ENCODE results near the gene GLRX.

Gene GLRX

DNA sequence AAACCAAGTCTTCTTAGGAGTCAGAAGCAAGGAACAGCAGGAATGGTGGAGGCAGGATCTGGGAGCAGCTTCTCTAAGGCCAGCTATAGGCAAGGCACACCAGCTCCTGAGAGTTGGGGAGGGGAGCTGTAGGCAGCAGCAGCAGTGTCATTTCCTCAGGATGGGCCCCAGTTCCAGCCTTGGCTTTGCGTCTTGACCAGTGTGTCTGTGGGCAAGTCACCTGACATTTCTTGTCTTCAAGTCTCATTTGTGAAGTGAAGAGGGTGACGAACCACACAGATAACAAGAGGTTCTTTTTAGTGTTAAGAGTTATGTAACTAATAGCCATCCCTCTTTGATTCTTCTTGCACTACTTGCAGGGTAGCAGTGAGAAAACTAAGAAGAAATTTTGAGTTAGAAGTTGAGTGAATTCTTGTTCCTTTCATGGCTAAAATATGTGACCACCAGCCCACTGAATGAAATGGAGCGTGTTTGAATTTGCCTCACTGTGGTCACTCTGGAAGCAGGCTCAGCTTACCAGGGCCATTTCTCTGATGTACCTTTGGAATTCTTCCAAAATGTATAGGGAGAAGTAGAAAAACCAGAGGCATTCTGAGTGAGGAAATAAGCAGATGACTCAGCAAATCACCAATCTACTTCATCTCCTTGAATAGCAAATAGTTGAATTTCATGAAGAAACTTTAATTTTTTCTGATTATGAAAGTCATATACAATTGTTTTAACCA is 49.0 kb downstream of the GLRX start:
- DNase-seq: no peak

DNA sequence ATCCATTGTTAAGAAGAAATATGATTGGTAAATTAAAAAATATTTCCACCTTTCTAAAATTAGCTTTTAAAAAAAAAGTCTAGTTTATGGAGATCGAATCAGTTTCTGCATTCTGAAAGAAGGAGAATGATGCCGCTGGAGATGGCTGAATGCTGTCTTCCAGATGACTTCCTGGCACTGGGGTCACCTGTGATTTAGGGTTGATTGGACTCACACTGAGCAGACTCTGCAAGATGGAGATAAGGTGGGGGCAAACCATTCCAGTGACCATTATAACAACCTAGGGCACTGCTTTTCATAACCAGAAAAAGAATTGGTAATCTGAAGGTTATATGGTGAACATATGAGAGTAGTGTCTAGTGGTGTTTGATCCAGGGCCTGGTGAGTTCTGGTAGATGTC is 50.6 kb downstream of the GLRX start:
- no peak for DNase-seq

DNA sequence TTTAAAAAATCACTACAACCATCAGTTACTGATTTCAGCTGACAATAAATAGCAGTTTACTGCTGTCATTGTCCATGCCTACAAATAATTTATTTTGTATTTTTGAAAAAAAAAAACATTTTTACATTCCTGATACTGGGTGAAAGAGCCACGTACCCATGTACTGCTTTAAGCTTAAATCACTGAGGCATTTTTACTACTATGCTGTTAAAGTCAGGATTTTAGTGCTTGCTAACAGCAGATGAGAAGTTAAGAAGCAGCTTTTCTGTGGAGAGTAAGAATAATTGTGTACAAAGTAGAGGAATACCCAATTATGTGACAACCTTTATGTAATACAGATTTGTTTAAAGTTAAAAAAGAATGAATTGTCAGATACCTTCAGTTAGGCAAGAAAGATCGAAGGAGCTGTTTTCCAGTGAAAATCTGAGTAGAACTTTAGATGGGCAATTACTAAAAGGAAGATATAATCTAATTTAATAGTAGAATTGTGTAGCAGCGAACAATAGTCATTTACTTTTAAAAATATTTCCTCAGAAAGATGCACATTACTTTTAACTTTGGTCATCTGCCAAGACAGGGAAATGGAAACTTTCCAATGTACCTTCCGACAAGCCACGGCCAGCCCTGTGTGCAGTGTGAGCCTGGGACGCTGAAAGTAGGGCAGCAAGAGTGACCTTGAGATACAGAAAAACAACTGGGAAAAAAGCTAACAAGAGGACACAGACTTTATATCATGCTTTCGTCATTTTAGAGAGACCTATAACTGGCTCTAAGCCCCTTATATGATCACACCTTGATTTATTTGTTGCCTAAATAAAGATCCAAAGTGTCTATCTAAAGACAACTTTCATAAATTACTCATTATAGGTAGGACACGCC is 51.5 kb downstream of the GLRX start:
- no peak for DNase-seq

DNA sequence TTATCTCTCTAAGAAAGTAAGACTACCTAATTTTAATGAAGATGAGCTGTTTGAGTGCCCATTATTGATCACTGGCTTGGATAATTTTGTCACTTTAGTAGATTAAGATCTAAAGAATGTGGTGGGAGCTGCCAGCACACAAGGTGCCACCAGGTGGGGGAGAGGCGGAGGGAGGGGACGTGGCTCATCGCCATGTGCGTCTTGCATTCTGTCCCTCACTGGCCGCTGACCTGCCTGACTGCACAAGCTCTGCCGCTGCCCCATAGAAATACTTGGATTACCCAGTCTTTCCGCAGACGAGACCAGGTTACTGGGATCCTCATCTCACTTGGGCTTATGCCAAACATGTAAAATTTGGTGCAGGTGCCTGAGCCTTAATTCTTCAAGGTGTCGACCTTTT is 53.8 kb downstream of the GLRX start:
- no peak for DNase-seq

DNA sequence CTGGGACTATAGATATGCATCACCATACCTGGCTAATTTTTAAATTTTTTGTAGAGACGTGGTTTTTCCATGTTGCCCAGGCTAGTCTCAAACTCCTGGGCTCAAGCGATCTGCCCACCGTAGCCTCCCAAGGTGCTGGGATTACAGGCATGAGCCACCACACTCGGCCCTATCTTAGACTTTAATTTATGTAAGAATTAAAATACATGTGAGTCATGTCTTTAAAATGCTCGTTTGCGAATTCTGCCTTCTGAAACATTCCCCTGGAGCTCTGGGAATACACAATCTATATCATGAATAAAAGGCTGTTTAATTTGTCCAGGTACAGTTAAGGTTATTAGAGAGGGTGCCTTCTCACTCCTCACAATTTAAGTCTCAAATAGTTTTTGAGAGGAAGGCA is 58.6 kb downstream of the GLRX start:
- DNase-seq: no peak

Measured in NCI-H2107 (cell line).